ENCODE measurements around the gene ATRAID.

GRCh38 chr2:27258051-27258450 lies 46.2 kb downstream of the ATRAID start:
- no peak for TF ChIP-seq ELF4 (IDR thresholded peaks at IDR 0.05)
- TF ChIP-seq NFRKB (IDR thresholded peaks at IDR 0.05): no peak
- TF ChIP-seq TARDBP (IDR thresholded peaks at IDR 0.05): no peak
- no peak for TF ChIP-seq SUZ12 (IDR thresholded peaks at IDR 0.05)
- TF ChIP-seq SP1 (IDR thresholded peaks at IDR 0.05): no peak
- TF ChIP-seq CTBP1 (IDR thresholded peaks at IDR 0.05; ENCODE audit: borderline replicate concordance): no peak
- no peak for TF ChIP-seq FOXM1 (IDR thresholded peaks at IDR 0.05; ENCODE audit: borderline replicate concordance)
- TF ChIP-seq ZNF384 (IDR thresholded peaks at IDR 0.05): no peak
- TF ChIP-seq BHLHE40 (IDR thresholded peaks at IDR 0.05; ENCODE audit: borderline replicate concordance): no peak
- TF ChIP-seq FOXK2 (IDR thresholded peaks at IDR 0.05): no peak
- TF ChIP-seq L3MBTL2 (conservative IDR thresholded peaks at IDR 0.05): no peak

Data from HEK293T (cell line).